Breast epithelium (tissue), 4 donors: ENCODE measurements around the gene NELL1. TPM values are rescaled to one million over a fixed set of nuclear protein-coding genes. Genes with fewer than 3 reads are reported as not detected.

Source experiments
- DNase-seq, 2 donors: peaks; one replicate each; pipeline ENCODE4 v3.0.0-alpha.2; 2019; ENCODE audit warnings: low spot score in 2 of 2
- H3K27ac ChIP-seq, 2 donors: fragments of 200-600 bp; sonication (generic) in 1 of 2; one replicate each; pipeline ENCODE4 v1.5.1; 2016 to 2019; ENCODE audit warnings: mild to moderate bottlenecking in 1 of 2
- H3K27me3 ChIP-seq, 2 donors: fragments of 200-600 bp; sonication (generic) in 1 of 2; one replicate each; pipeline versions ENCODE4 v1.5.1 to v1.6.0; 2017 to 2019; ENCODE audit warnings: control low read depth in 1 of 2, mild to moderate bottlenecking in 1 of 2
- H3K36me3 ChIP-seq: fragments of 200-600 bp; one replicate; pipeline ENCODE4 v1.5.1; 2019
- H3K4me1 ChIP-seq, 2 donors: fragments of 200-600 bp; sonication (generic); one replicate each; pipeline ENCODE4 v1.5.1; 2016 to 2019; ENCODE audit warnings: control low read depth in 1 of 2
- H3K4me3 ChIP-seq, 3 donors: fragments of 200-600 bp; sonication (generic); 1 replicate in 2 of 3; 2 replicates in 1 of 3; pipeline ENCODE4 v1.5.1; 2016 to 2019; ENCODE audit warnings: mild to moderate bottlenecking in 3 of 3, moderate library complexity in 2 of 3
- H3K9me3 ChIP-seq, 2 donors: fragments of 200-600 bp; sonication (generic) in 1 of 2; one replicate each; pipeline ENCODE4 v1.5.1; 2016 to 2019; ENCODE audit warnings: control low read depth in 1 of 2
- POLR2A ChIP-seq: fragments of 450-650 bp; IDR thresholded peaks from one replicate; pipeline ENCODE4 v1.6.1; 2016; ENCODE audit warnings: antibody characterized with exemption, mild to moderate bottlenecking, moderate library complexity
- POLR2AphosphoS5 ChIP-seq, 3 donors: sonication (generic); formaldehyde crosslinking; IDR thresholded peaks; one replicate each; pipeline ENCODE4 v1.6.1; 2017; ENCODE audit warnings: antibody characterized with exemption in 3 of 3
- intact Hi-C: fragments of 100-400 bp; cut with DNase I; formaldehyde crosslinking; loops from one replicate; pipeline ENCODE4 v1.15.1; 2023; ENCODE audit warnings: low total_unique reads
- total RNA-seq, 3 donors: library from RNA; depleted of rRNA; stranded (reverse); fragments of >200 nt; gene quantifications; one replicate each; pipeline ENCODE4 v1.1.0, GENCODE V29; 2016
- TF ChIP-seq, protein P1 (sequence below), 3 donors: fragments of 450-650 bp; IDR thresholded peaks; one replicate each; pipeline ENCODE4 v1.5.1; 2016 to 2017; ENCODE audit warnings: antibody characterized with exemption in 3 of 3, mild to moderate bottlenecking in 3 of 3, moderate library complexity in 3 of 3

Gene NELL1
- total RNA-seq, 3 donors from 2014 or later = 0.15 TPM; not detected in 2

DNA sequence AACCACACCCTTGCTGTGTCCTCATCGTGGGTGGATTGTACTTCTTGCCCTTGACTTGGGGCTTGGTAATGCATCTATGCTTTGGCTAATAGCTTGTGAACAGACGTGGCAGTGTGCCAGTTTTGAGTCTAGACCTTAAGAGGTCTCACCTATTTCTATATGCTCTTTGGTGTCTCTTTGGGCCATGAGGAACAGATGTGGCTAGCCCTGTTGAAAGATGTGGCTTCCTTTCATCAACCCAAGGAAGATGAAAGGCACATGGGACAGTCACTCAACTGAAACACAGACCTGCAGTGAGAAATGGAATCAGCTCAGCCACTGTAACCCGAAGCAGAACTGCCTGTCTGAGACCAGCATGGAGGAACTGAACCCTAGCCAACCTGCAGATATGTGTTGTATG is 7.9 kb upstream of the NELL1 start:
- no peaks in the 10 kb centered on the region for H3K4me1 ChIP-seq
- H3K4me3 ChIP-seq = no peak overlapping the region
- TF ChIP-seq POLR2A = no peak
- TF ChIP-seq, protein P1, sequence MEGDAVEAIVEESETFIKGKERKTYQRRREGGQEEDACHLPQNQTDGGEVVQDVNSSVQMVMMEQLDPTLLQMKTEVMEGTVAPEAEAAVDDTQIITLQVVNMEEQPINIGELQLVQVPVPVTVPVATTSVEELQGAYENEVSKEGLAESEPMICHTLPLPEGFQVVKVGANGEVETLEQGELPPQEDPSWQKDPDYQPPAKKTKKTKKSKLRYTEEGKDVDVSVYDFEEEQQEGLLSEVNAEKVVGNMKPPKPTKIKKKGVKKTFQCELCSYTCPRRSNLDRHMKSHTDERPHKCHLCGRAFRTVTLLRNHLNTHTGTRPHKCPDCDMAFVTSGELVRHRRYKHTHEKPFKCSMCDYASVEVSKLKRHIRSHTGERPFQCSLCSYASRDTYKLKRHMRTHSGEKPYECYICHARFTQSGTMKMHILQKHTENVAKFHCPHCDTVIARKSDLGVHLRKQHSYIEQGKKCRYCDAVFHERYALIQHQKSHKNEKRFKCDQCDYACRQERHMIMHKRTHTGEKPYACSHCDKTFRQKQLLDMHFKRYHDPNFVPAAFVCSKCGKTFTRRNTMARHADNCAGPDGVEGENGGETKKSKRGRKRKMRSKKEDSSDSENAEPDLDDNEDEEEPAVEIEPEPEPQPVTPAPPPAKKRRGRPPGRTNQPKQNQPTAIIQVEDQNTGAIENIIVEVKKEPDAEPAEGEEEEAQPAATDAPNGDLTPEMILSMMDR (IDR thresholded peaks at IDR 0.05) = no peak
- no peak for TF ChIP-seq POLR2AphosphoS5 (IDR thresholded peaks at IDR 0.05)
- DNase-seq = no peak
- intact Hi-C loops = no loop called here
- peaks cover 0 to 3% of the 10 kb centered on the region in 2 donors for H3K27me3 ChIP-seq
- H3K36me3 ChIP-seq = no peaks in the 10 kb centered on the region
- no peak overlapping the region for H3K27ac ChIP-seq
- peaks cover 0 to 8% of the 10 kb centered on the region in 2 donors for H3K9me3 ChIP-seq

DNA sequence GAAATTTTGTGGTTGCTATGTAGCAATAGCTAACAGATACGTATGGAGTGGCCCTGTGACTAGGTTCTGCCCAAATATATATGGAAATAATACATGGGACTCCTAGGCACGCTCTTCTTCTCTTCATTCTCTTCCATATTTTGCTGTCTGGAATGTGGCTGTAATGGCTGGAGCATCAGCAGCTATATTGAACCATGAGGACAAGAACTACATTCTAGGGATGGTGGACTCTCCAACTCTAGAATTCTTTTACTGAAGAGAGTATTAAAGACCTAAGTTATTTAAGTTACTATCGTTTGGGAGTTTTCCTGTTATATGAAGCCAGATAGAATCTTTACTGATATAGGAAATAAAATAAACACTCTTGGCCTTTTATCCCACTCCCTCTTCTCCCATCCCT is 7.5 kb upstream of the NELL1 start:
- Histone ChIP-seq H3K9me3 (peaks cover 0 to 12% of the 10 kb centered on the region in 2 donors), H3K27ac (no peak overlapping the region), H3K4me3 (no peak overlapping the region), H3K27me3 (peaks cover 0 to 6% of the 10 kb centered on the region in 2 donors), H3K4me1 (no peaks in the 10 kb centered on the region), H3K36me3 (no peaks in the 10 kb centered on the region)
- no peak for DNase-seq
- no peak for TF ChIP-seq POLR2A
- no peak for TF ChIP-seq POLR2AphosphoS5 (IDR thresholded peaks at IDR 0.05)
- TF ChIP-seq, protein P1 (IDR thresholded peaks at IDR 0.05) = no peak
- intact Hi-C loops = no loop called here

DNA sequence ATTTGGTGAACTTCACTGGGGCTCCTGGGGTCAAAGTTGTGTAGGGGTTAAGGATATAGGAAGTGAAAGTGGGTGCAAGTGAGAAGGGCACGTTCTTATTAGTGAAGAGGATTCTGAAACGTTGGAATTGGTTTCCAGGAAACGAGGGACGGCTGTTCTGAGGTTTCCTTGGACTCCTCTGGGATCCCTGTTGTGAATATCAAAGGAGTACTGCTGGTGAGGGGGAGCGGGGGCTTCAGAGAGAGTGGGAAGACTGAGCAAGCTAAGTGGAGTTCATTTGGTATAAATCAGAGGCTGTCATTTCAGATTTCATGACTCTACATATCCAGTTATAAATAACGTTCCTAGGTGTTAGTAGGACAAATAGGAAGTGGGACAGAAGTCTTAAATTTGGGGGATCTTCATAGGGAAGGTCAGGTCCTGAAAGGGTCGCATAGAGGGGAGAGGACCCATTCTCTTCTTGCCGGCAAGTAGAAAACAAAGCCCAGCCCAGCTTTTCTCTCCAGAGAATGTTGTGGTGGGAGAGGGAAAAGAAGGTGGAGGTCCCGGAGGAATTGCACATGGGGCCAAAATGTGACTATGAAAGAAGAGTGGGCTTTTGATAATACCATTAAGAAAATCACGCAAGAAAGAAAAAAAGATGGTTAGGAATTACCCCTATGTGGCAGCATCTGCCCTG is 1.1 kb upstream of the NELL1 start:
- H3K9me3 ChIP-seq = peaks cover 0 to 6% of the 10 kb centered on the region in 2 donors
- H3K36me3 ChIP-seq = no peaks in the 10 kb centered on the region
- no peaks in the 10 kb centered on the region for H3K4me1 ChIP-seq
- no peak overlapping the region for H3K27ac ChIP-seq
- no peak overlapping the region for H3K4me3 ChIP-seq
- intact Hi-C loops = no loop called here
- TF ChIP-seq, protein P1 (IDR thresholded peaks at IDR 0.05) = no peak
- TF ChIP-seq POLR2A (no peak), POLR2AphosphoS5 (IDR thresholded peaks at IDR 0.05) (no peak)
- DNase-seq = no peak
- H3K27me3 ChIP-seq = peaks cover 0 to 53% of the 10 kb centered on the region in 2 donors

DNA sequence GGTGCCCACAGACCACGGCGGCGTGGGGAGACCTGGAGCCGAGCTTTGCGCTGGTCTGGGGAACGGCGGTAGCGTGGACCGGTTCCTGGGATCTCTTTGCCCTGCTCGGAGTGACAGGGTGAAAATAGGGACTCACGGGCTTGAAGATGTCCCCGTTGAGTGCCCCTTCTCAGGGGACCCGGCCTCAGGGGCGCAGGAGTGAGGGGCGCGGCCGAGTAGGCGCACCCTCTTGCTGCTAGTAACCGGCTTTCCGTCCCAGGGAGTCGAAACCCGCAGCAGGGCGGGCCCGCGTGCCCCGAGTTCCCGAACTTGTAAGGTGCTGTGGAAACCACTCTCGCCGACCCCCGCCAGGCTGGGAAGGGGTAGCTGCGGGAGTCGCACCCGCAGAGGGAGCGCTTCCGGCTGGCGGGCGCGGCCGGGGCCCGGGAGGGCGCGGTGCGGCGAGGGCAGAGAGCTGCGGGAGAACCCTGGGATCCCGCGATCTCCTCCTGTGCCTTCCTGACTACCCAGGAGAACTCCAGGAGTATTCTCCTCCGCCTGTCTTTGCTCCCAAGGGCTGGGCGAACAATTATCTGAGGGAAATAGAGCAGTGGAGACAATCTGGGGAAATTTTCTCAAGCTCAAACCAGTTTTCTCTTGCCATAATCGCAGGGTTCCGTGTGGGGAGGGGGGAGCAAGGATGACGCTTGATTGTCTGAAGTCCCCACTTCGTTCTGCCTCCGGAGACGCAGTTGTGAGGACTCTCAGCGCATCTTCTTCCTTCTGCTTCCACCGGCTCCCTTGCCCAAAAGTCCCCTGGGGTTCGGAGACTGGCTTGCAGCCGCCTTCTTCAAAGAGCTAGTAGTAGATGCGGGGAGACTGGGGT is 666 bp downstream of the NELL1 start:
- Histone ChIP-seq H3K27ac (no peak overlapping the region), H3K4me1 (no peaks in the 10 kb centered on the region), H3K9me3 (peaks cover 0 to 6% of the 10 kb centered on the region in 2 donors), H3K36me3 (no peaks in the 10 kb centered on the region), H3K4me3 (peak overlapping the region in 2 of 3 donors; percentile 35 to 55), H3K27me3 (peaks cover 0 to 69% of the 10 kb centered on the region in 2 donors)
- TF ChIP-seq, protein P1 (IDR thresholded peaks at IDR 0.05) = no peak
- TF ChIP-seq POLR2A (no peak), POLR2AphosphoS5 (IDR thresholded peaks at IDR 0.05) (no peak)
- DNase-seq = no peak
- intact Hi-C loops = no loop called here

DNA sequence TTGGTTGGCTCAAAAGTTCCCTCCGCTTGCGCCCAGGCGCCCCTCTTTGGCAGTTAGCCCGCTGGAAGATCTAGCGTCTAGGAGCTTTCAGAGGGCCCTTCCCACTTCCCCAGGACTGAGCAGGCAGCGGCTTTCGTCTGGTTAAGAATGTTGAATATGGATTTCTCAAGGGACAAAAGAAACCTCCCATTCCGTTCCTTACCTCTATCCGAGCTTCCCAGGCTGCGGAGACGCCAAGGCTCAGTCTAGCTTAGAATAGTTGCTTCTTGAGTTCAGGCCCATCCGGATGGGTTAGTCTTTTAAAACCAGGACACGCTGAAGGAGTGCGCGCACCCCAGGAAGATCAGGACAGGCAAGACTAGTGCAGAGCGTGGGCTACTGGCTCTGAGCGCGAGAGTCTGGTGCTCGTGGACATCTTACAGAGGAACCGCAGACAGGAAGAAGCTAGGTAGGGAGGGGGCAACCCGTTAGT is 1.6 kb downstream of the NELL1 start:
- no peaks in the 10 kb centered on the region for H3K4me1 ChIP-seq
- intact Hi-C loops = no loop called here
- no peak overlapping the region for H3K4me3 ChIP-seq
- TF ChIP-seq POLR2A = no peak
- no peak for TF ChIP-seq POLR2AphosphoS5 (IDR thresholded peaks at IDR 0.05)
- TF ChIP-seq, protein P1 (IDR thresholded peaks at IDR 0.05) = no peak
- H3K36me3 ChIP-seq = no peaks in the 10 kb centered on the region
- H3K9me3 ChIP-seq = peaks cover 0 to 6% of the 10 kb centered on the region in 2 donors
- no peak overlapping the region for H3K27ac ChIP-seq
- no peak for DNase-seq
- peaks cover 2 to 69% of the 10 kb centered on the region in 2 donors for H3K27me3 ChIP-seq
